Lower lobe of right lung (tissue), 2 donors: ENCODE results near the gene SRGAP3. TPM values are rescaled to one million over a fixed set of nuclear protein-coding genes. Genes with fewer than 3 reads are reported as not detected.

Source experiments
- ATAC-seq, 2 donors: fragments of 200-7000 bp; cut with Tn5 transposase; one replicate each; pipeline ENCODE4 v1.9.1; 2020 to 2022; ENCODE audit warnings: mild to moderate bottlenecking in 2 of 2, moderate library complexity in 2 of 2
- DNase-seq: peaks from one replicate; pipeline ENCODE4 v3.0.0-alpha.2; 2020
- H3K27ac ChIP-seq: fragments of 200-600 bp; one replicate; pipeline ENCODE4 v1.8.0; 2022
- H3K27me3 ChIP-seq: fragments of 200-600 bp; one replicate; pipeline ENCODE4 v1.8.0; 2022; ENCODE audit warnings: low read depth
- H3K36me3 ChIP-seq: fragments of 200-600 bp; one replicate; pipeline ENCODE4 v1.8.0; 2022; ENCODE audit warnings: mild to moderate bottlenecking
- H3K4me1 ChIP-seq: fragments of 200-600 bp; one replicate; pipeline ENCODE4 v1.8.0; 2022
- H3K4me3 ChIP-seq: fragments of 200-600 bp; one replicate; pipeline ENCODE4 v1.8.0; 2022; ENCODE audit warnings: mild to moderate bottlenecking
- H3K9me3 ChIP-seq: fragments of 200-600 bp; one replicate; pipeline ENCODE4 v1.8.0; 2022
- intact Hi-C: fragments of 100-400 bp; cut with DNase I; formaldehyde crosslinking; loops from one replicate; pipeline ENCODE4 v1.11.0; 2022
- total RNA-seq: library from RNA; stranded (reverse); fragmentation: NEBNext Ultra II Directional; extraction: Animal tissue kit (Norgen Biotek cat#: 25700); gene quantifications from one replicate; pipeline ENCODE4 v1.2.1, GENCODE V29; 2021
- TF ChIP-seq, protein P1 (sequence below): fragments of 200-600 bp; IDR thresholded peaks from one replicate; pipeline ENCODE4 v1.8.0; 2022; ENCODE audit warnings: antibody characterized with exemption, mild to moderate bottlenecking
- donor health status: DM: no; HTN: yes; CAD: no; lungs with severe emphysema.

Gene SRGAP3
- total RNA-seq, 1 donor from 2014 or later, result 7.8 TPM

DNA sequence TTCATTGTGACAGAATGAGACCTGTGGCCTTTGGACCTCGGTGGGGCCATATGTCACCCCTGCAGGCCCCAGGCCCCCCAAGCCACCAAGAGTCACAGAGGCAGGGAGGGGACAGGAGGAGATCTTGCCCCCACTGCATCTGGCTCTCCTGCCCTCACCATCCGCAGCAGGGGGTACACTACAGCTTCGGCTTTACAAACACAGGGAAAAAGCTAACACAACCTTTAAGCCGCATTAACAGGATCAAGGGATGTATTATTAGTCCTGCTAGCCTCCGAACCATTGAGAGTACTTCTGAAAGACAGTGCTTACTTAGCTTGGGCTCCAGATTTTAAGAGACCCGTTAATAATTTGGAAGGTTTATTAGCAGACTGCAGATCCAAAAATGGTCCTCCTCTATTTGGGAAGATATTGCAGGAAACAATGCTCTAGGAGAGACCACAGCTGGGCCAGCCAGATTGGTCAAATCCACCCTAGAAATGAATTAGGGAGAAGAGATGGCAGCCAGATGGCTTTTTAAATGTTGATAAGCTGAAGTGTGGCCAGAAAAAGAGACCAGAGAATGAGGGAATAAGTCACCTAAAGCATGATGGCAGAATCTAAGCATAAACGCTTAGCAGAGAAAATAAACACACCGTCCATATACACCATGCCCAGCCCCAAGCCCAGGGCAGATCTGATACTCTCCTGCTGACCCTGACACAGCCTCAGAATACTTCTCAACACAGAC is 31.5 kb downstream of the SRGAP3 start:
- no peak overlapping the region for H3K27ac ChIP-seq
- H3K9me3 ChIP-seq, result no peaks in the 10 kb centered on the region
- no peaks in the 10 kb centered on the region for H3K27me3 ChIP-seq
- no peak for DNase-seq
- H3K36me3 ChIP-seq, result no peaks in the 10 kb centered on the region
- no peaks in the 10 kb centered on the region for H3K4me1 ChIP-seq
- intact Hi-C loops, result no loop called here
- TF ChIP-seq, protein P1, sequence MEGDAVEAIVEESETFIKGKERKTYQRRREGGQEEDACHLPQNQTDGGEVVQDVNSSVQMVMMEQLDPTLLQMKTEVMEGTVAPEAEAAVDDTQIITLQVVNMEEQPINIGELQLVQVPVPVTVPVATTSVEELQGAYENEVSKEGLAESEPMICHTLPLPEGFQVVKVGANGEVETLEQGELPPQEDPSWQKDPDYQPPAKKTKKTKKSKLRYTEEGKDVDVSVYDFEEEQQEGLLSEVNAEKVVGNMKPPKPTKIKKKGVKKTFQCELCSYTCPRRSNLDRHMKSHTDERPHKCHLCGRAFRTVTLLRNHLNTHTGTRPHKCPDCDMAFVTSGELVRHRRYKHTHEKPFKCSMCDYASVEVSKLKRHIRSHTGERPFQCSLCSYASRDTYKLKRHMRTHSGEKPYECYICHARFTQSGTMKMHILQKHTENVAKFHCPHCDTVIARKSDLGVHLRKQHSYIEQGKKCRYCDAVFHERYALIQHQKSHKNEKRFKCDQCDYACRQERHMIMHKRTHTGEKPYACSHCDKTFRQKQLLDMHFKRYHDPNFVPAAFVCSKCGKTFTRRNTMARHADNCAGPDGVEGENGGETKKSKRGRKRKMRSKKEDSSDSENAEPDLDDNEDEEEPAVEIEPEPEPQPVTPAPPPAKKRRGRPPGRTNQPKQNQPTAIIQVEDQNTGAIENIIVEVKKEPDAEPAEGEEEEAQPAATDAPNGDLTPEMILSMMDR, result no peak
- no peak for ATAC-seq
- H3K4me3 ChIP-seq, result no peak overlapping the region

DNA sequence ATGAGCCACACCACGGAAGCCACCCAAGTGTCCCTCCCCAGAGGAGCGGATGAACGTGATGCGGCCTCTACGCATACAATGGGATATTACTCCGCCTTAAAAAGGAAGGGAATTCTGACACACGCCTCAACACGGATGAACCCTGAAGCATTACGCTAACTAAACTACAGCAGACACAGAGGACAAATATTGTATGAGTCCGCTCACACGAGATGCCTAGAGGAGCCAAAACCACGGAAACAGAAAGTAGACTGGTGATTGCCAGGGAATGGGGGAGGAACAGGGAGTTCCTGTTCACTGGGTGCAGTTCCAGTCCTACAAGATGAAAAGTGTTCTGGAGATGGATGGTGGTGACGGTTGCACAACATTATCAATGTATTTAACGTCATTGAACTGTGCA is 32.7 kb downstream of the SRGAP3 start:
- TF ChIP-seq, protein P1, result no peak
- ATAC-seq (no peak), DNase-seq (no peak)
- Histone ChIP-seq H3K36me3 (no peaks in the 10 kb centered on the region), H3K27ac (no peak overlapping the region), H3K4me1 (no peaks in the 10 kb centered on the region), H3K27me3 (no peaks in the 10 kb centered on the region), H3K4me3 (no peak overlapping the region), H3K9me3 (no peaks in the 10 kb centered on the region)
- intact Hi-C loops, result no loop called here

DNA sequence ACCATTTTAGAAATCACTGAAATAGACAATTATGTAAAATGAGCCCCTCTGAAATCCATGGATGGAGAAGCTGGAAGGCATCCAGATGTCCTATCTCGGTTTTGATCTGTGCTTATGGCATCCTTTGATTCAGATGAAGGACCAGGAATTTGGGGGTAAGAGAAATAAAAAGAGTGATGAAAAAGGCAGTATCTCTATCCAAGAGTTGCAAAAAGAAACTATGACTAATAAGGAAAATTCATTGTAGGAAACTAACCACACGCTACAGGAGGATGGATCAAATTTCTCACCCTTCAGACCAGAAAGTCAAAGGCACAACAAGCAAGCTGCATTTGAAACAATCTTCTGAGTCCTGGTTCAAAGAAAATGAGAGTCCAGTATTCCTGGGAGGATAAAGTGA is 34.8 kb downstream of the SRGAP3 start:
- intact Hi-C loops, result no loop called here
- TF ChIP-seq, protein P1, result no peak
- Histone ChIP-seq H3K4me1 (no peaks in the 10 kb centered on the region), H3K27me3 (no peaks in the 10 kb centered on the region), H3K9me3 (no peaks in the 10 kb centered on the region), H3K36me3 (no peaks in the 10 kb centered on the region), H3K4me3 (no peak overlapping the region), H3K27ac (no peak overlapping the region)
- DNase-seq, result no peak
- no peak for ATAC-seq

DNA sequence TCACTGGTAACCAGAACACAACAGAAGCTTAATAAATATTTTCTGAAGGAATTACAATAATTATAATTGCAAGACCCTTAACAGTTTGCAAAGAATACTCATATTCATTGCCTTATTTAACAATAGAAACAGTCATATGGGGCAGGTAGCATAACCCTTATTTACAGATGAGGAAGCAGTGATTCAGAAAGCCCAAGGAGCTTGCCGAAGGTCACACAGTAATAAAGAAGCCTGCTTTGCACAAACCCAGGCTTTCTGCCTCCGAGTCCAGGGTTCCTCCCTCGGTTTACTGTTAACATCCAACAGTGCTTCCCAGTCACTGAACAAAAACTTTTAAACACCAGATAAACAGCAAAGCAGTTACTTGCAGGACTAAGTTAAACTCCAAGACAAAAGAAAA is 35.3 kb downstream of the SRGAP3 start:
- H3K9me3 ChIP-seq, result no peaks in the 10 kb centered on the region
- H3K4me1 ChIP-seq, result no peaks in the 10 kb centered on the region
- no peaks in the 10 kb centered on the region for H3K27me3 ChIP-seq
- DNase-seq, result no peak
- ATAC-seq, result no peak
- TF ChIP-seq, protein P1, result no peak
- no peaks in the 10 kb centered on the region for H3K36me3 ChIP-seq
- intact Hi-C loops, result no loop called here
- H3K4me3 ChIP-seq, result no peak overlapping the region
- H3K27ac ChIP-seq, result no peak overlapping the region

DNA sequence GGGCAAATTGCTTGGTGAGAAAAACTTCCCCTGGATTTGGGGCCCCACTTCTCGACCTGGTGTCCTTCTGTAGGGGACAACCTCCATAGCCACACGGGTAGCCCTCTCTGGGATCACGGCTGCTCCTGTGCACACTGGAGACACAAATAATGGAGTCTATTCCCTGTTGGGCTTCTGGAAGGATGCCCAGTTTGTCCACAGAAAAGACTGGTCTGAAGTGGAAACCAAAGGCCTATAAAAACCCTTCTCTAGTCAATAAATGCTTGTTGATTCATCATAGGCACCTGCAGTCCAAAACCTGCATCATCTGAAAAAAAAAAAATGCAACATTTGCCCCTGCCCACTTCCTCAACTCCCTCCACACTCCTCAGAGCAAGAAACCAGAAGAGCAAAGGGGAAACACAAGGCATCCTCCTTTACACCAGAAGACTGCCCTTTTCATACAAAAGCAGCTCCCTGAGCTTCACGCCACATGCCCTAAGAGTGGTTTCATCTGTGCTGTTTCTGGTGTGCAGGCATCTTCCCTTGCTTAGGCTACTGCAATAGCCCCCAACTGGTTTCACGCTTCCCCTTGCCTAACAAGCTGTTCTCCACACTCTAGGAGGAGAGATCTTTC is 36.3 kb downstream of the SRGAP3 start:
- Histone ChIP-seq H3K36me3 (no peaks in the 10 kb centered on the region), H3K4me1 (no peaks in the 10 kb centered on the region), H3K9me3 (no peaks in the 10 kb centered on the region), H3K27ac (no peak overlapping the region), H3K4me3 (no peak overlapping the region), H3K27me3 (no peaks in the 10 kb centered on the region)
- TF ChIP-seq, protein P1, result no peak
- intact Hi-C loops, result no loop called here
- DNase-seq (no peak), ATAC-seq (no peak)
